Loucy (cell line): ENCODE results near the gene FXYD6.

Experiments used
- H2AFZ ChIP-seq: fragments of 200-600 bp; sonication (generic); 2 replicates; pipeline ENCODE4 v1.6.0; 2016; ENCODE audit warnings: antibody characterized with exemption, mild to moderate bottlenecking, low read length, moderate library complexity
- H3F3A ChIP-seq: fragments of 200-600 bp; 2 replicates; pipeline ENCODE4 v1.6.0; 2016; ENCODE audit warnings: antibody characterized with exemption, low read depth, mild to moderate bottlenecking
- H3K27me3 ChIP-seq: fragments of 200-600 bp; sonication (generic); 2 replicates; pipeline ENCODE4 v1.6.1; 2014; ENCODE audit warnings: low read length, mild to moderate bottlenecking; ENCODE audit not compliant: insufficient read depth, poor library complexity, severe bottlenecking
- H3K36me3 ChIP-seq: fragments of 200-600 bp; sonication (generic); 2 replicates; pipeline ENCODE4 v1.6.1; 2016; ENCODE audit warnings: low read length; ENCODE audit not compliant: insufficient read depth
- H3K4me1 ChIP-seq: fragments of 200-600 bp; sonication (generic); 2 replicates; pipeline ENCODE4 v1.5.1; 2014; ENCODE audit warnings: low read length, mild to moderate bottlenecking; ENCODE audit not compliant: insufficient read depth, poor library complexity, severe bottlenecking
- H3K4me2 ChIP-seq: fragments of 200-600 bp; sonication (generic); 2 replicates; pipeline ENCODE4 v1.6.0; 2014; ENCODE audit warnings: antibody characterized with exemption, low read length, low read depth, mild to moderate bottlenecking; ENCODE audit not compliant: poor library complexity, severe bottlenecking
- H3K4me3 ChIP-seq: fragments of 200-600 bp; sonication (generic); 2 replicates; pipeline ENCODE4 v1.5.1; 2014; ENCODE audit warnings: low read length, mild to moderate bottlenecking, mixed read lengths; ENCODE audit not compliant: poor library complexity, severe bottlenecking
- H3K79me2 ChIP-seq: fragments of 200-600 bp; sonication (generic); 2 replicates; pipeline ENCODE4 v1.6.1; 2014; ENCODE audit warnings: low read length; ENCODE audit not compliant: insufficient read depth
- H3K9ac ChIP-seq: fragments of 200-600 bp; sonication (generic); 2 replicates; pipeline ENCODE4 v1.6.0; 2014; ENCODE audit warnings: mild to moderate bottlenecking, low read depth, low read length, moderate library complexity; ENCODE audit not compliant: poor library complexity, severe bottlenecking
- H3K9me2 ChIP-seq: fragments of 200-600 bp; sonication (generic); replicated peaks from 2 replicates; pipeline ENCODE4 v1.6.1; 2016; ENCODE audit warnings: low read depth, low read length, mixed read lengths
- H3K9me3 ChIP-seq: fragments of 200-600 bp; sonication (generic); 2 replicates; pipeline ENCODE4 v1.6.1; 2014; ENCODE audit warnings: mild to moderate bottlenecking, antibody characterized with exemption, low read length, low read depth; ENCODE audit not compliant: insufficient read depth
- H4K20me1 ChIP-seq: fragments of 200-600 bp; sonication (generic); 2 replicates; pipeline ENCODE4 v1.6.0; 2014; ENCODE audit warnings: antibody characterized with exemption, low read length, mild to moderate bottlenecking; ENCODE audit not compliant: insufficient read depth, poor library complexity, severe bottlenecking
- EZH2phosphoT487 ChIP-seq: fragments of 200-600 bp; IDR thresholded peaks from 2 replicates; pipeline ENCODE4 v1.6.1; 2018; ENCODE audit warnings: antibody characterized with exemption, mild to moderate bottlenecking, moderate library complexity, borderline replicate concordance
- TF ChIP-seq, protein P1 (sequence below): fragments of 200-600 bp; sonication (generic); conservative IDR thresholded peaks from 2 replicates; pipeline ENCODE4 v1.5.1; 2014; ENCODE audit warnings: mild to moderate bottlenecking, antibody characterized with exemption, low read length

Gene FXYD6

GRCh38 chr11:117824571-117825537 lies 51.6 kb downstream of the FXYD6 start, which contains the start of gene FXYD2:
FXYD2 (minus strand) TSS chr11:117824744; CDS start chr11:117824678, 66 bp downstream.
- Histone ChIP-seq H2AFZ (no peak within 1 kb of the TSS), H3K79me2 (peaks cover 39% of the 10 kb centered on the region), H3F3A (peaks cover 8% of the 10 kb centered on the region; the same call in 1 of the 2 replicates), H3K27me3 (no peaks in the 10 kb centered on the region), H4K20me1 (no peaks in the 10 kb centered on the region), H3K4me3 (peak within 1 kb of the TSS; percentile 66), H3K36me3 (no peaks in the 10 kb centered on the region), H3K4me2 (peak within 1 kb of the TSS; percentile 90), H3K9ac (peak within 1 kb of the TSS; percentile 79), H3K4me1 (peaks cover 75% of the 10 kb centered on the region), H3K9me2 (no peaks in the 10 kb centered on the region), H3K9me3 (no peaks in the 10 kb centered on the region)
- TF ChIP-seq, protein P1, sequence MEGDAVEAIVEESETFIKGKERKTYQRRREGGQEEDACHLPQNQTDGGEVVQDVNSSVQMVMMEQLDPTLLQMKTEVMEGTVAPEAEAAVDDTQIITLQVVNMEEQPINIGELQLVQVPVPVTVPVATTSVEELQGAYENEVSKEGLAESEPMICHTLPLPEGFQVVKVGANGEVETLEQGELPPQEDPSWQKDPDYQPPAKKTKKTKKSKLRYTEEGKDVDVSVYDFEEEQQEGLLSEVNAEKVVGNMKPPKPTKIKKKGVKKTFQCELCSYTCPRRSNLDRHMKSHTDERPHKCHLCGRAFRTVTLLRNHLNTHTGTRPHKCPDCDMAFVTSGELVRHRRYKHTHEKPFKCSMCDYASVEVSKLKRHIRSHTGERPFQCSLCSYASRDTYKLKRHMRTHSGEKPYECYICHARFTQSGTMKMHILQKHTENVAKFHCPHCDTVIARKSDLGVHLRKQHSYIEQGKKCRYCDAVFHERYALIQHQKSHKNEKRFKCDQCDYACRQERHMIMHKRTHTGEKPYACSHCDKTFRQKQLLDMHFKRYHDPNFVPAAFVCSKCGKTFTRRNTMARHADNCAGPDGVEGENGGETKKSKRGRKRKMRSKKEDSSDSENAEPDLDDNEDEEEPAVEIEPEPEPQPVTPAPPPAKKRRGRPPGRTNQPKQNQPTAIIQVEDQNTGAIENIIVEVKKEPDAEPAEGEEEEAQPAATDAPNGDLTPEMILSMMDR = no peak
- no peak for TF ChIP-seq EZH2phosphoT487

DNA sequence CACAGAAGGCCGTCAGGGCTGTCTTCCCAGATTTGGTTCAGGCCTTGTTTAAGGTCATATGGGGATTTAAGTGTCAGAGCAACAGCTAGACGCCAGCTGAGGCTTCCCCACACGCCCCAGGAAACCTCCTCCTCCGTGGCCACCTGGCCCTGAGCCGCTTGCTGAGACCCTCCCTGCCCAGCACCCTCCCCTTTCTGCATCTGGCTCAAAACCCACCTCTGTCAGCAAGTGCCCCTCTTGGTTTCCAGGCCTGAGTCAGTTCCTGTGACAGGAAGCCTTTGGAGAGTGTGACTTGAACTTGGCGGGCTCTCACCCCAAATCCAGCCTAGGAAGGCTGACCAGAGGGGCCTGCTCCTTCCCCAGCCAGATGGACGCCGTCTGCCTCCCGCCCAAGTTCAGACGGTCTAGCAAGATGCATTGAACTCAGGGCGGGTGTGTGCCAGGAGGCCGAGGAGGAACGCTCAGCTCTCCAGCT lies 52.5 kb downstream of the FXYD6 start:
- peak overlapping the region; percentile 79 for H3K9ac ChIP-seq
- no peaks in the 10 kb centered on the region for H4K20me1 ChIP-seq
- peaks cover 66% of the 10 kb centered on the region for H3K4me1 ChIP-seq
- H3F3A ChIP-seq = peaks cover 8% of the 10 kb centered on the region; the same call in 1 of the 2 replicates
- no peak overlapping the region for H2AFZ ChIP-seq
- H3K36me3 ChIP-seq = no peaks in the 10 kb centered on the region
- TF ChIP-seq EZH2phosphoT487 = no peak
- TF ChIP-seq, protein P1 = no peak
- no peaks in the 10 kb centered on the region for H3K9me3 ChIP-seq
- H3K4me2 ChIP-seq = peak overlapping the region; percentile 90
- no peaks in the 10 kb centered on the region for H3K27me3 ChIP-seq
- peak overlapping the region; percentile 66 for H3K4me3 ChIP-seq
- H3K79me2 ChIP-seq = peaks cover 39% of the 10 kb centered on the region
- H3K9me2 ChIP-seq = no peaks in the 10 kb centered on the region

DNA sequence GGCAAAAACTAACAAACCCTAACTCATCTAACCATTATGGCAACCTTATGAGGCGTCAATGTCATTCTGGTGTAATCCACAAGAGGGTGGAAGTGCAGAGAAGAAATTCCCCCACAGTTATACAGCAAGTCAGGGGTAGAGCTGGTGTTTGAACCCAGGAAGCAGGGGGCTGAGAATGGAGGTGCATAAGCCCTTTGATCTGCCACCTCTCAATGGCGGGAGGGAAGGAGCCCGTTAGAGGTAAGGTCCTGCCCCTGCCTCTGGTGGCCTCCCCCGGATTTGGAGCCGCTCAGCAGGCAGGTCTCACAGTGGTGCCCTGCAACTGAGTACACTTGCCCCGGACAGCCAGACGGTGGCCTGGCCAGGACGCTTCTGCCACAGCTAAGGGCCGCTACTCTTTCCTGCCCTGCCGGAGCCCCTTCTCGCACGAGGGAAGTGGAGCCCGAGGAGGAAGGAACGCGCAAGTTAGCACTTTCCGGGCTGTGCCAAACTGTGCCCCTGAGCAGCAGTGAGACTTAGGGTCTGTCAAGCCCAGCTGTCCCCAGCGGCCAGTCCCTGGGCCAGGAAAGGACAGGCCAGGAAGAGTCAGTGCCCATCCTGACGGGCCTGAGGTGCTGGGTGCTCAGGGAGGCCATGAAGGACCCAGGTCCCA lies 53.0 kb downstream of the FXYD6 start:
- Histone ChIP-seq H2AFZ (no peak overlapping the region), H3K4me1 (peaks cover 66% of the 10 kb centered on the region), H3K27me3 (no peaks in the 10 kb centered on the region), H4K20me1 (no peaks in the 10 kb centered on the region), H3K9ac (peak overlapping the region; percentile 79), H3F3A (peaks cover 8% of the 10 kb centered on the region; the same call in 1 of the 2 replicates), H3K9me2 (no peaks in the 10 kb centered on the region), H3K4me2 (peak overlapping the region; percentile 90), H3K36me3 (no peaks in the 10 kb centered on the region), H3K79me2 (peaks cover 39% of the 10 kb centered on the region), H3K9me3 (no peaks in the 10 kb centered on the region), H3K4me3 (peak overlapping the region; percentile 66)
- TF ChIP-seq, protein P1 = peak; percentile 74
- no peak for TF ChIP-seq EZH2phosphoT487
